IMR-90 (cell line): ENCODE measurements around the gene TMPRSS11E.
"Not testable (repeated sequence)": the region's sequence is repeated elsewhere in the genome, so short reads cannot be mapped to it uniquely, and the experiment has no call there.

ENCODE experiments used
- CHD1 ChIP-seq: IDR thresholded peaks from 2 replicates; pipeline ENCODE4 v1.6.1; 2012; ENCODE audit warnings: low read depth, low read length, improper control_type of control experiment
- FOS ChIP-seq: fragments of 150-350 bp; IDR thresholded peaks from 2 replicates; pipeline ENCODE4 v1.6.1; 2016; ENCODE audit warnings: low read depth, low read length
- MAFK ChIP-seq: IDR thresholded peaks from 2 replicates; pipeline ENCODE4 v1.6.1; 2012; ENCODE audit warnings: low read depth, low read length, improper control_type of control experiment
- MAZ ChIP-seq: IDR thresholded peaks from 2 replicates; pipeline ENCODE4 v1.6.1; 2012; ENCODE audit warnings: low read depth, mild to moderate bottlenecking, low read length, improper control_type of control experiment, moderate library complexity, borderline replicate concordance
- MXI1 ChIP-seq: IDR thresholded peaks from 2 replicates; pipeline ENCODE4 v1.6.1; 2012; ENCODE audit warnings: low read depth, mild to moderate bottlenecking, low read length, moderate library complexity, borderline replicate concordance
- POLR2A ChIP-seq: IDR thresholded peaks from 2 replicates; pipeline ENCODE4 v1.6.1; 2012; ENCODE audit warnings: mild to moderate bottlenecking, low read depth, low read length
- RCOR1 ChIP-seq: IDR thresholded peaks from 2 replicates; pipeline ENCODE4 v1.6.1; 2012; ENCODE audit warnings: mild to moderate bottlenecking, low read length, improper control_type of control experiment; ENCODE audit not compliant: insufficient replicate concordance
- SMC3 ChIP-seq: fragments of 150-350 bp; IDR thresholded peaks from 2 replicates; pipeline ENCODE4 v1.6.1; 2016; ENCODE audit warnings: low read depth, mild to moderate bottlenecking, antibody characterized with exemption, low read length, moderate library complexity
- TF ChIP-seq, protein P1 (sequence below): conservative IDR thresholded peaks from 2 replicates; pipeline ENCODE4 v1.5.1; 2012; ENCODE audit warnings: mild to moderate bottlenecking, low read depth, low read length, improper control_type of control experiment

DNA sequence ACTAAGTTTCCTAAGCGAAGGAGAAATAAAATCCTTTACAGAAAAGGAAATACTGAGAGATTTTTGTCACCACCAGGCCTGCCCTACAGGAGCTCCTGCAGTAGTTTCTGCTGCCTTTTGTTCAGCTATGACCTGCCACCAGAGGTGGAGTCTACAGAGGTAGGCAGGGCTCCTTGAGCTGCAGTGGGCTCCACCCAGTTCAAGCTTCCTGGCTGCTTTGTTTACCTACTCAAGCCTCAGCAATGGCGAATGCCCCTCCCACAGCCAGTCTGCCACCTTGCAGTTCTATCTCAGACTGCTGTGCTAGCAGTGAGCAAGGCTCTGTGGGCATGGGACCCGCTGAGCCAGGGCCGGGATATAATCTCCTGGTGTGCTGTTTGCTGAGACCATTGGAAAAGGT, 57.6 kb downstream of the TMPRSS11E start:
- TF ChIP-seq, protein P1, sequence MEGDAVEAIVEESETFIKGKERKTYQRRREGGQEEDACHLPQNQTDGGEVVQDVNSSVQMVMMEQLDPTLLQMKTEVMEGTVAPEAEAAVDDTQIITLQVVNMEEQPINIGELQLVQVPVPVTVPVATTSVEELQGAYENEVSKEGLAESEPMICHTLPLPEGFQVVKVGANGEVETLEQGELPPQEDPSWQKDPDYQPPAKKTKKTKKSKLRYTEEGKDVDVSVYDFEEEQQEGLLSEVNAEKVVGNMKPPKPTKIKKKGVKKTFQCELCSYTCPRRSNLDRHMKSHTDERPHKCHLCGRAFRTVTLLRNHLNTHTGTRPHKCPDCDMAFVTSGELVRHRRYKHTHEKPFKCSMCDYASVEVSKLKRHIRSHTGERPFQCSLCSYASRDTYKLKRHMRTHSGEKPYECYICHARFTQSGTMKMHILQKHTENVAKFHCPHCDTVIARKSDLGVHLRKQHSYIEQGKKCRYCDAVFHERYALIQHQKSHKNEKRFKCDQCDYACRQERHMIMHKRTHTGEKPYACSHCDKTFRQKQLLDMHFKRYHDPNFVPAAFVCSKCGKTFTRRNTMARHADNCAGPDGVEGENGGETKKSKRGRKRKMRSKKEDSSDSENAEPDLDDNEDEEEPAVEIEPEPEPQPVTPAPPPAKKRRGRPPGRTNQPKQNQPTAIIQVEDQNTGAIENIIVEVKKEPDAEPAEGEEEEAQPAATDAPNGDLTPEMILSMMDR, result not testable (repeated sequence)
- TF ChIP-seq SMC3, MAZ, RCOR1, MAFK, MXI1, CHD1, FOS, POLR2A: not testable (repeated sequence)
